NCI-H1048 (cell line): ENCODE results near the gene VAT1.
"Not testable (repeated sequence)": the region's sequence is repeated elsewhere in the genome, so short reads cannot be mapped to it uniquely, and the experiment has no call there.

Source experiments
- DNase-seq: peaks from one replicate; lab custom pipeline; 2025; lab: John Stamatoyannopoulos, UW

Gene VAT1

DNA sequence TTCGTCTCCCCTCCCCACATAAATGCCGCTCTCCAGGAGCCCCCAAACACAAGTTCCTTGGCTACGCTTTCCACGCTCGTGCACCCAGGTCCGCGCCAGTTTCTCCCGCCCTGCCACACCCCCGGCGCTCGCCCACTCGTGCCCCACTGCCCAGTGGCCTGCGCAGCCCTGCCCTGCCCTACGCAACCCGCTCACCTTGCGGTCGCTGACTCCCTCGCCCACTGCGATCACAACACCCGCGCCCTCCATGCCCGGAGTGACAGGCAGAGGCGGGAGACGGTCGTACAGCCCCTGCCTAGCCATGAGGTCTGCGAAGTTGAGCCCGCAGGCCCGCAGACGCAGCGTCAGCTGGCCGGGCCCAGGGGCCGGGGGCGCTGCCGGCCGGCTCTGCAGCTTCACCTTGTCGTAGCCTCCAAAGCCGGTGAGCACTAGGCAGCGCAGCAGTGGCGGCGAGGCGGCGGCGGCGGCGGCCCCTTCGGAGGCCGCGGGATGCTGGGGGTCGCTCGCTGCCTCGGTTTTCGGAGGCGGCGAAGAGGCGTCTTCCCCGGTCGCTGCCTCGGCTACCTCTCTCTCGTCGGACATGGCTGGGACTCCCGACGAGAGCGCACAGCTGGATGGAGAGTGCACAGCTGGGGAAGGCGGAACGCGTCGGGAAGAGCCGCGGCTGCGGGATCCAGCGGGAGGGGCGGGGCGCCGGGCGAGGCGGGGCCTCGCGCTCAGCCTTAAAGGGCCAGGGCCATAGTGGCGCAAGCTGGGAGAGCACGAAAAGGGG, at the start of gene VAT1:
Gene VAT1 (minus strand): TSS at position 645 of the 772 bp plus-strand sequence. CDS start 63 bp downstream, at position 582.
- DNase-seq, result peak; percentile 39

DNA sequence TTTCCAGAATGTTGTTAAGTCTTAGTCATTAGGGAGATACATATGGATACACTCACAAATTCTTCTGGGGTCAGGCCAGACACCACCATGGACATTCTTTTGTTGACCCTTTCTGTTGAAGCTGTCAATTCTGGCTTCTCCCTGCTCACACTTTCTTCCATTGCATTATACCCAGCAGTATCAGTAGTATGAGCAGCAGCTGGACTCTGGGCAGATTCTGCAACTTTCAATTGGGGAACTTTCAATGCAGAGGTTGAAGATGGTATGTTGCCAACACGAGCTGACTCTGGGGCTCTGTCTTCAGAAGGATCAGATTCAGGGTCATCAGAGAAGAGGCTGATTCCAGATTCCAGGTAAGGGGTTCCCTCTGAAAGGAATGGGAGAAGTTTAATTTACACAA, 48.7 kb upstream of the VAT1 start:
- no peak for DNase-seq

- DNase-seq, result no peak
Observed at GRCh38 chr17:43070257-43070656, 48.1 kb upstream of the VAT1 start.

DNA sequence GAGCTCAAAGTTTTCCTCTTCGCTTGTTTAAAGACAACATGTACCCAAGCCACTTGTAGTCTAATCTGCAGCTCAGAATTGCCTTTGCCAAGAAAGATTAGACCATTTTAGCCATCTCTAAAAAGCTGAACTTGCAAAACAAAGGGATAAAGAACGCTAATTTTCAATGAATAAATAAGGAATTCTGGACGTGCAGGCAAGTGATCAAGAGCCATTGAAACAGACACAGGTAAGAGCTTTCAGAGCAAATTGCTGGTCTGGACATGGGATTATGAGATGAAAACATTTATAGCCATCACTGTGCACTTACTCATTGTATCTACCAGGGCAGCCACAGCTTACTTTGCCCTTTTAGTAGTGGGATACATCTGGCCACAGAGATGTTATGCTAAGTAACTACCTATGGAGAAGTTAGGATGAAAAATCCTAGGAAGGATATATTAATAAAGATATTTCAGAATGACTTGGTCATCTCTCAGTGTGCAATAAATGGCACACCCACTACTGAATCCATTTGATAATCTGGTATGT, 47.2 kb upstream of the VAT1 start:
- no peak for DNase-seq

- no peak for DNase-seq
Observed at GRCh38 chr17:43068570-43069367, 46.6 kb upstream of the VAT1 start.

- no peak for DNase-seq
Observed at GRCh38 chr17:43062984-43063638, 40.9 kb upstream of the VAT1 start.

GRCh38 chr17:43056051-43056450, 33.9 kb upstream of the VAT1 start:
- DNase-seq, result no peak

GRCh38 chr17:43053008-43053407, 30.8 kb upstream of the VAT1 start:
- not testable (repeated sequence) for DNase-seq

GRCh38 chr17:43051969-43052368, 29.8 kb upstream of the VAT1 start:
- no peak for DNase-seq

DNA sequence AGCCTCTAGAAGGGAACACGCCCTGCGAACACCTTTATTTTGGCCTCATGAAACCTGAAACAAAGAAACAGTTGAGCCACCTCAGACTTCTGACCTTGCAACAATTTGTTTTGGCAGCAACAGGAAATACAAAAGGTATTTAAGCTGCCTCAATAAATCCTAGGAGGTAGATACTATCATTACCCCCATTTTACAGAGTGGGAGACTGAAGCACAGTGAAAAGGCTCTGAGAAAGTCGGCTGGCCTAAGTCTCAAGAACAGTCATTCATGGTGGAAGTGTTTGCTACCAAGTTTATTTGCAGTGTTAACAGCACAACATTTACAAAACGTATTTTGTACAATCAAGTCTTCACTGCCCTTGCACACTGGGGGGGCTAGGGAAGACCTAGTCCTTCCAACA, 21.8 kb upstream of the VAT1 start:
- DNase-seq, result no peak

DNA sequence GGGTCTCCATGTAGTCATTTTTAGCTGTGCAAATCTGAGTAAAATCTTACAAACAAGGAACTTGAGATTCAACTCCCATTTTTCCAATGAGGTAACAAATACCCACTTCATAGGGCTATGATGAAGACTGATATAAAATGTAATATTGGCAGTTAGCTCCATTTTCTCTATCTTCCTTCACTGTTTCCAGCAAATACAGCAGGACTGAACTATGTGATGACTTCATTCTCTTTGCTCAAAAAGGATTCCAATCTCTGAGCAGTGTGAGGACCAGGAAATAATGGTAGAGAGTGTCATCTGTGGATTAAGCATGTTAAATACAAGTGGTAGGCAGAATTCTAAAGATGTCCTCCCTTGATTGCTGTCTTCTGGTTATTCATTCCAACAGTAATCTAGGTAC, 21.1 kb upstream of the VAT1 start:
- DNase-seq, result no peak

GRCh38 chr17:43042025-43042628, 19.9 kb upstream of the VAT1 start:
- DNase-seq, result no peak

GRCh38 chr17:43040655-43041054, 18.5 kb upstream of the VAT1 start:
- DNase-seq, result no peak

DNA sequence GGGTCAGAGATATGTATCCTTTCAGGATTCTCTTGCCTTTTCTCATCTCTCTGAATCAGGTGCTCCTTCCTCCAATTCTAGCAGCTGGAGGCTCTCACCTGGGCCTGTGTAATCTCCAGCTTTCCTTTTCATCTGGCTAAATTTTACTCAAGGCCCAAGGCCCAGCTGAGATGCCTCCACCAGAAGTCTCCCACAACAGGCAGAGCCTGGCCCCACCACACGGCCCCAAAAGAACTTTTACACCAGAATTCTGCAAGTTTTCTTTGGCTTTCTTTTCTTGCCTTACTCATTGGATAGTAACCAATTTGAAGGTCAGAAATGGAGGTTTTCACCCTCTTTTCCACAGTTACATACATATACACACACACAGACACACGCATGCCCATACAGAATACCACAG, 17.5 kb upstream of the VAT1 start:
- DNase-seq, result no peak

- no peak for DNase-seq
Observed at GRCh38 chr17:43034894-43035293, 12.7 kb upstream of the VAT1 start.

DNA sequence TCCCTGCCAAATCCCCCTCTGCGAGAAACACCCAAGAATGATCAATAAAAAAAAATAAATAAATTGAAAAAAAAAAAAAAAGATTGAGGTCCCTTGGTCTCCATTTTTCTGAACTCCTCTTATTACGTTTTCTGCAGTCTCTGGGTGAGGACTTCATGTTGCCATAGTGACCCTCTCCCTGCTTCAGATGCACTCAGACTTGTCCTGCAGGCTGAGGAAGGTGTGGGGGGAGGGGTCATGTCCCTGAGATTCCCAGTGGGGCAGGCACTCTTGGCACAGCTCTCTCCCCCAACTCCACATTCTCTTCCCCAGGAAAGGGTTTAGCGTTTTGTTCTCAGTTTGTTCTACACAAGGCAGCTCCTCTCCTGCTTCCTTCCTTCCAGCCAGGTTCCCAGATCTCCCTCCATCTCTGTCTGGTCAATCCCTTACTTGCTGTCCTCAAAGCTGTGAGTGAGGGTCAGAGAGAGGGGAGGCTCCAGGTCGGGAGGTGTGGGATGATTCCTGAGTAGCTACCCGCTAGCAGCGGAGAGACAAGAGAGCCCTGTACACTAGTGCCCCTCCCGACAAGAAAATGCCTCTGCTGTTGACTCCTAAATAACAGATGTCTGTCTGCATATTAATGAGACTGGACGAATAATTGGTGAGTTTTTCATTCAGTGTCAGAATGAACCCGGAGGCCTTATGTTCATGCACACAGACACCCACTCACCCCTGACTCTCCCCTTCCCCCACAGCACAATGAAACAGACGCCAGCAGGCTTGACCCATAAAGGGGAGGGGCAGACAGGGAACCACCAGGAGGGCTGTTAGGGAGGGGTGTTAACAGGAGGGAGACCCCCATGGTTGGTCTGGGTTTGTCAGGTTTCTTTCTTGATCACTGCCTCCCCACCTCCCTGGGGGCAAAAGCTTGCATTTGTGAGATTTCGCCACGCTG, 12.0 kb upstream of the VAT1 start:
- DNase-seq, result no peak

- DNase-seq, result no peak
Observed at GRCh38 chr17:43031666-43032065, 9.5 kb upstream of the VAT1 start.

GRCh38 chr17:43030137-43030767, 8.1 kb upstream of the VAT1 start:
- no peak for DNase-seq

GRCh38 chr17:43028221-43028861, 6.2 kb upstream of the VAT1 start:
- DNase-seq, result no peak
